GM21515 (cell line): ENCODE measurements around the gene TMEM178A.

ENCODE experiments used
- ATAC-seq: cut with Tn5 transposase; IDR thresholded peaks from one replicate; pipeline ENCODE4 v1.9.1; 2021; ENCODE audit not compliant: unreplicated experiment

Gene TMEM178A

GRCh38 chr2:39708003-39708402 is 42.3 kb downstream of the TMEM178A start:
- ATAC-seq, result no peak

DNA sequence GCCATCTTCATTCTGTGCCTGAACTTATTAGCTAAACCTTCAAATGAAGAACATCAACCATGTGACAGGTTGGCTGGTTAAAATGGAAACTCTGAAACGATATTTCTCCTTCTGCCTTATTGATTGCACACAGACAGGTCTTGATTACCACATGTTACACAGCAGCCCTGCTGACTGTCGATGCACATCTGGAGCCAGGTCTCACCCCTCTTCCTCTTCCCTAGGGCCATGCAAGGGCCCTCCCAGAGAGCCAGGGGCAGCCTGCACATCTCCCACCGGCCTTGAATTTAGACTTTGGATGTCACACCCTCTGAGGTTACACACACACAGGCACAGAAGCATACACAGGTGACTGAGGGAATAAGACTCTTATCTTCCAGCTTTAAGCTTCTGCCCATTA is 45.1 kb downstream of the TMEM178A start:
- ATAC-seq, result no peak

DNA sequence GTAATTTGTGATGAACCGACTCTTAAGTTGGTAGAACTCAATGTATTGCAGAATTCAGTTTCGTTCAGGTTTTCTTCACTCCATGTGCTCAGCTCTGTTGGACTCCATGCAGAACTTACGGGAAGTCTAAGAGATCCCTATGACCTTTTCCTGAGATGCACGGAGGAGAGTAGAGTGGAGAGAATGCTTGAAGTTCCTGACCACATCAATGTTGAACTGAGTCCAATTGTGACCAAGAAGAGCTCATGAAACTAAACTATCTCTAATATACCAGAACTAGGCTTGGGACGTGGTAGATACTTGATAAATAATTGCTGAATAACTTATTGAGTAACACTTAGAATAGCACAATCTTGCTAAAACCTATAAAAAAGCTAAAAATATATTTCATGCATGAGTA is 47.2 kb downstream of the TMEM178A start:
- no peak for ATAC-seq

DNA sequence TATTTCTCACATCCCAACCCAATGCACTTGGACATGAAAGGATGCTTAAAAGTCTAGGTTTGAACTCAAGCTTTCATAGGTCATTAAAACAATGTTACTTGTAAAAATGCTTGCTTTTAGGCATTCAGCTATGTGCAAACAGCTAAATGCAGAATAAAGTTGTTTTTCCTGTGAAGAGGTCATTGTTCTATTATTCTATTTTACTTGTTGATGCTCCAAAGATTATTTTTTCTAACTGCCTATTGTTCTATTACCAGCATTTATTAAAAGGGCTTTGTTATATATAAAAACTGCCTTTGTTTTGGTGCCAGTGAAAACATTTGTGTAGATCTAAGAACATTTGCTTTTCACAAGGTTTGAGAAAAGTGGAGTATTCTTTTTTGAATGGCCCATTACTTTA is 49.4 kb downstream of the TMEM178A start:
- ATAC-seq, result no peak

- ATAC-seq, result no peak
Measured at GRCh38 chr2:39715822-39716221, 50.1 kb downstream of the TMEM178A start.

- no peak for ATAC-seq
Measured at GRCh38 chr2:39717067-39717466, 51.4 kb downstream of the TMEM178A start.

DNA sequence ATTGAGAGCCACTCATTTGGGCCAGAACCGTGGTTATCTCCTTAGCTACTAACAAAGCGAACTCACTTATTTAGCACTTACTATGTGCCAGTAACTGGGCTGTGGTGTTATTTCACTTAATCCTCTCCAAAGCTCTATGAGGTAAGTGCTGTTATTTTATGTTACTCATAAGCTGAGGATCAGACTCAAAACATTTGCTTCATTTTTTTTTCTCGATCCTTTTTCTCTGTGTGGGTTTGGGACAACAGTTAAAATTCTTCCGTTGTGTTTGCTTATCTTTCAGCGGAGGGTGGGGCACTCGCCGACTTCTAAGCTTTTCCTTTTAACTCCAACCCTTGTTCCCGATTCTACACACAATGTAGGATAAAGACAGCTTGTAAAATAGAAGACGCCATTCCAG is 52.8 kb downstream of the TMEM178A start:
- ATAC-seq, result no peak

DNA sequence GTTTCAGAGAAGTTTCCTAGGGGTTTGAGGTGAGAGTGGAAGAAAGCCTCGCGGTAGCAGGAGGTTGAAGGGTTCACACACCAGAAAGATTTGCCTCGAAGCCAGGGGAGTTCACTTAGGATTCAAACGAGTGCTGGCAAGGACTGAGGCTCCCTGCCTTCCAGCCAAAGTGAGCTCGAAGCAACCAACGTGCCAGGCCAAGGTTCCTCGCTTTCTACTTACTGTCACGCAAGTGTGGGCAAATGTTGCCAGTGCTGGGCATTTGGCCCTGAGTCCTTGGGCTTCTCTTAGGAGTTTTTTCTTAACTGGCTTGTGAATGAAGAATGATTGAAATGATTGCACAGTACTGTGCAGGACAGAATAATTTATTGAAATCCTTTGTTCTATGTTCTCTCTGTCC is 53.6 kb downstream of the TMEM178A start:
- no peak for ATAC-seq

DNA sequence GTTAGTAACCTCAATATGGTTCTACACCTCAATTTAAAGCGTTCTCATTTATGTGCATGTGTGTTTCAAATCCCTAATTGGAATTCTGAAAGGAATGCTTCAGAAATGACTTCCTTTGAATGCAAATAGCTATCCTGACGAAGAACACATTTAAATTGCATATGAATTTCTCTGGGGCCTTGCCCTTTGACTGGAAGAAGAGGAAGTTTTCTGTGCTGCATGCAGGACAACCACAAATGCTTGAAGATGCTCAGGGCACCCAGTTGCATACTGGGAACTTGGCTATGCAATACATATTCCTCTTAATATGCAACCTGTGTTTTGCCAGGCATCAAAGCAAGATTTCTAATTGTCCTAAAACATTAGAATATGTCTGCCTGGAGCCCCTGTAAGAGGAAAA is 55.3 kb downstream of the TMEM178A start:
- no peak for ATAC-seq

DNA sequence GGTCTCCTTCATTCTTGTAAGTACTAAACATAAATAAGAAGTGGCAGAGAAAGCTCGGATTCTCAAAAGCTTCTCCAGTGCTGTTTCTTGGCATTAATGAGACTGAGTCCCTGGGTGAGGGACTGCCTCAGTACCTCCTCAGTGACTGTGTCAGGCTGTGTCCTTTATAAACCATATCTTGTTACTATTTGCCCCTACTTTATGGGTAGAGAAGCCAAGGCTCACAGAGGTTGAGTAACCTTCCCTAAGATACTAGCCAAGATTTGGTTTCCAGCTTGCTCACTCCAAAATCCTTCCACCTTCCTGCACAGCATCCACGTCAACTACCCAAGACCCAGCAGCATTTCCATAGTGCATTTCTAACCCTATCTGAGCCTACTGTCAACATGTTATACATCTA is 57.8 kb downstream of the TMEM178A start:
- ATAC-seq, result no peak

DNA sequence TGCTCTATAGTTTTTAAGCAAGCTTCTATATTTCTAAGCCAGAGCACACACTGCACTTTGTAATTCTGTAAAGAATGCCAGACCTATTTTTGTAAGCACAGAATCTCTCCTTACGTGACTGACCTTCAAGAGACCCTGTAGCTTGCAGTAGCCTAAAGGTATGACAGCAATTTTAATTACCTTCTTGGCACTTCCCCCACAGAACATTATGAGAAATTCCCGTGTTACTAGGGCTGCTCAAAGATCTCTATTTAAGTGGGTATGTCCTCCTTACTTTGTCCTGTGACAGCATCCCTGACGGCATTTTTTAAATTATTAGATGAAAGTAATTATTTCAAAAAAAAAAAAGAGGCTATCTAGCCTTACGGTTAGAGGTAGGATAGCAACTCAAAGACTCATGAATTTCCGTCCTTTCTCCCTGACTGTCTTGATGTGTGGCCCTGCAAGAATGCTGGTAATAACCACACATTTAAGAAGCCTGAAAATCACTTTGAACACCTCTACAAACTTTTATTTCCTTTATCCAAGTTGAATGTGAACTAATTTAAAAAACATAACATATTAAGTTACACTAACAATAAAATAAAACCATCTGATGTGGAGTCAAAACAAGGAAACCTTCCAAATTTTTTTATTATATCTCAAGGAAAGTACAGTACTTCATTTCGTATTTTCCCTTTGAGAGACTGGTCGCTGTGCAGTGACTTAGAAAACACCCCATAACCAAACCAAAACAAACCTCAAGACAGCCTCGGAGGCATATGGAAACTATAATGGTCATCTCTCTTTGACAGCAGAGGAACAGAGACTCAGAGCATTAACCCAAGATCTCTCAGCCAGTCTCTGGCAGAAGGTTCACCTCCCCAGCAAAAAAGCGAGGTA is 58.5 kb downstream of the TMEM178A start:
- ATAC-seq, result no peak

- no peak for ATAC-seq
Measured at GRCh38 chr2:39724828-39725144, 59.1 kb downstream of the TMEM178A start.

GRCh38 chr2:39725401-39725800 is 59.7 kb downstream of the TMEM178A start:
- ATAC-seq, result no peak

DNA sequence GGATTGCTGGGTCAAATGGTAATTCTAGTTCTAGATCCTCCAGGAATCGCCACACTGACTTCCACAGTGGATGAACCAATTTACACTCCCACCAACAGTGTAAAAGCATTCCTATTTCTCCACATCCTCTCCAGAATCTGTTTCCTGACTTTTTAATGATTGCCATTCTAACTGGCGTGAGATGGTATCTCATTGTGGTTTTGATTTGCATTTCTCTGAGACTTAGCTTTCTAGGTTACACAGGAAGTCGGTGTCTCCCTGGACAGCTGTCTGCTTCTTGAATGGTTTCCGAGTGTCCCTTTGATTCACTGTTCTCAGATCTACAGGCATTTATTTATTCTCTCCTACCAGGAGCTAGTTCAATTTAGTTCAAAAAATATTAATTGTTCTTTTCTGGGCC is 62.4 kb downstream of the TMEM178A start:
- ATAC-seq, result peak; percentile 56

- ATAC-seq, result peak; percentile 49
Measured at GRCh38 chr2:39728941-39729351, 63.2 kb downstream of the TMEM178A start.

- ATAC-seq, result no peak
Measured at GRCh38 chr2:39730276-39730675, 64.6 kb downstream of the TMEM178A start.

- peak; percentile 46 for ATAC-seq
Measured at GRCh38 chr2:39730685-39731302, 65.1 kb downstream of the TMEM178A start.

GRCh38 chr2:39731546-39731945 is 65.8 kb downstream of the TMEM178A start:
- no peak for ATAC-seq

DNA sequence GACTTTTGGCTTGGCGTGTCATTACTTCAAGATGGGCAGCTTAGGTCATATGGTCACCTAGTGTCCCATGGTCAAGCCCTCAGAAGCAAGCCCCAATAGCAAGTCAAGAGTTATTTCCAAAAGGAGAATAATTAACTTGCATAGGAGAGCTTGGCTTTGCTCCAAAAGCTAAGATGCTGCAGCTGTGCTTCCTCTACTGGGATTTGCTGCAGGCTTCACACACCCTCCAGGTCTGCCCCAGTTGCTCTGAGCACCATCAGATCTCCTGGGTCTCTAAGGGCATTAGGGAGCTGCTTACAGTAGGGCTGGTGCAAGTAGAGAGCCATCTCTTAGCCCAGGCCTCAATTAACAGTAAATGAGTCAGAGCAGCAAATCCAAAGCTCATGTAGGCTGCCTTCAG is 66.8 kb downstream of the TMEM178A start:
- no peak for ATAC-seq

DNA sequence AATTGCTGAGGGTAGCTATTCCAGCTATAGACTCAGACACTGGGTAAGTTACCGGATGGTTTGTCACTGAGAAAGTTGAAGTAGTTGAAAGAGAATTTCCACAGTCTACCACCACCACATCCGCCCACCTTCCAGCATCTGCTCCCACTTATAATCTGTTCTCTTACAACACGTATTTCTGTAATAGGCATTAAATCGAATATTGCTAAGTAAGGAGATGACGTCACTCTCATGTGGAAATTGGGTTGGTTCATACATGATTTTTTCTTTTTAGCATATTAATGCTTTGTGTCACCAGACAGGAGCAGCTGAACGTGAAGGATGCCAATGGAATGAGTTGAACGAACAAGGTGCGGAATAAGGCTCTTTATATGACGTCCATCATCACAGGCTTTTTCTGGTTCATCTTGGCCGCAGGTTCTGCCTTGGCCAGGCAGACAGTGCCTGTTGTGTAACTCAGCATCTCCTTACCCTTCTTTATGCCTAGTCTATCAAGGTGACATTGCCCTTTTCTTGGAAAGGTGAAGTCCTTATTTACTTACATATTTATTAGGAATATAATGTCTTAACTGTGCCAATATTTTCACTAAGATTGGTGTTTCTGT is 67.5 kb downstream of the TMEM178A start:
- no peak for ATAC-seq

DNA sequence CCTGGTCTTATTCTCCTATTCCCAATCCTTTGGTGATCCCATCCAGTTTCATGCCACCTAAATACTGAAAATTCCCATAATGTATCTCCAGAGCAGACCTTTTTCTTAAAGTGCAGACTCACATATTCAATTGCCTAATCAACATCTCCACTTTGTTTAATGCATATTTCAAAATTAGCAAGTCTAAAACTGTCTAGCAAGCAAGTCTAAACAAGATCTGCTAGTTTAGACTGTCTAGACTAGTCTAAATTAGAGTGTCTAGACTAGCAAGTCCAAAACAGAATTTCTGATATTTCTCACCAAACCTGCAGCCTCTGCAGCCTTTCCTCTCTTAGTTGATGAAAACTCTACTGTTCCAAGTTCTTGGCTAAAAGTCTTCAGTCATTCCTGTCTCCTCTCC is 68.7 kb downstream of the TMEM178A start:
- no peak for ATAC-seq

- no peak for ATAC-seq
Measured at GRCh38 chr2:39735648-39736047, 69.9 kb downstream of the TMEM178A start.
